DOHH2 (cell line): ENCODE results near the gene MRPL57.
"Not testable (repeated sequence)": the region's sequence is repeated elsewhere in the genome, so short reads cannot be mapped to it uniquely, and the experiment has no call there.

Experiments
- H3F3A ChIP-seq: fragments of 200-600 bp; sonication (generic), shearing (Covaris generic); 2 replicates; pipeline ENCODE4 v1.6.0; 2016; ENCODE audit warnings: antibody characterized with exemption, mild to moderate bottlenecking; ENCODE audit not compliant: control insufficient read depth, insufficient read depth
- H3K27ac ChIP-seq: fragments of 200-600 bp; sonication (generic); 2 replicates; pipeline ENCODE4 v1.5.1; 2014; ENCODE audit warnings: low read depth, mild to moderate bottlenecking, low read length, moderate library complexity
- H3K27me3 ChIP-seq: fragments of 200-600 bp; sonication (generic); 2 replicates; pipeline ENCODE4 v1.6.1; 2014; ENCODE audit warnings: mild to moderate bottlenecking, low read length, mixed read lengths; ENCODE audit not compliant: control insufficient read depth
- H3K36me3 ChIP-seq: fragments of 200-600 bp; sonication (generic); 2 replicates; pipeline ENCODE4 v1.6.1; 2014; ENCODE audit warnings: mild to moderate bottlenecking, low read length, moderate library complexity, mixed read lengths; ENCODE audit not compliant: control insufficient read depth
- H3K4me1 ChIP-seq: fragments of 200-600 bp; sonication (generic); 2 replicates; pipeline ENCODE4 v1.6.1; 2014; ENCODE audit warnings: mild to moderate bottlenecking, low read length, mixed read lengths; ENCODE audit not compliant: control insufficient read depth
- H3K4me2 ChIP-seq: fragments of 200-600 bp; sonication (generic); 2 replicates; pipeline ENCODE4 v1.6.0; 2014; ENCODE audit warnings: mild to moderate bottlenecking, low read length, moderate library complexity
- H3K4me3 ChIP-seq: fragments of 200-600 bp; sonication (generic); 2 replicates; pipeline ENCODE4 v1.5.1; 2014; ENCODE audit warnings: mild to moderate bottlenecking, low read length, mixed read lengths
- H3K79me2 ChIP-seq: fragments of 200-600 bp; sonication (generic); 2 replicates; pipeline ENCODE4 v1.6.1; 2014; ENCODE audit warnings: mild to moderate bottlenecking, low read length, mixed read lengths; ENCODE audit not compliant: control insufficient read depth
- H3K9me2 ChIP-seq: fragments of 200-600 bp; sonication (generic); replicated peaks from 2 replicates; pipeline ENCODE4 v1.6.1; 2014; ENCODE audit warnings: mild to moderate bottlenecking, low read length, mixed read lengths; ENCODE audit not compliant: control insufficient read depth
- H3K9me3 ChIP-seq: fragments of 200-600 bp; sonication (generic); 2 replicates; pipeline ENCODE4 v1.6.1; 2014; ENCODE audit warnings: antibody characterized with exemption, low read length, mixed read lengths; ENCODE audit not compliant: control insufficient read depth, insufficient read depth
- H4K20me1 ChIP-seq: fragments of 200-600 bp; sonication (generic); 2 replicates; pipeline ENCODE4 v1.6.0; 2014; ENCODE audit warnings: low read depth, mild to moderate bottlenecking, antibody characterized with exemption, low read length, moderate library complexity; ENCODE audit not compliant: control insufficient read depth, insufficient read depth
- EZH2phosphoT487 ChIP-seq: fragments of 200-600 bp; sonication (generic); IDR thresholded peaks from 2 replicates; pipeline ENCODE4 v1.6.1; 2017; ENCODE audit warnings: borderline replicate concordance, mild to moderate bottlenecking, antibody characterized with exemption, low read length, moderate library complexity, mixed read lengths
- TF ChIP-seq, protein P1 (sequence below): fragments of 200-600 bp; sonication (generic); IDR thresholded peaks from one replicate; pipeline ENCODE4 v1.5.1; 2014; ENCODE audit warnings: antibody characterized with exemption, mild to moderate bottlenecking, low read depth, low read length; ENCODE audit not compliant: poor library complexity, severe bottlenecking

Gene MRPL57

GRCh38 chr13:21212138-21212775 lies 35.8 kb downstream of the MRPL57 start:
- Histone ChIP-seq H3K27ac (no peak overlapping the region), H4K20me1 (no peaks in the 10 kb centered on the region), H3K36me3 (no peaks in the 10 kb centered on the region), H3K4me1 (no peaks in the 10 kb centered on the region), H3K4me3 (no peak overlapping the region), H3K27me3 (no peaks in the 10 kb centered on the region), H3K79me2 (no peaks in the 10 kb centered on the region), H3K9me3 (no peaks in the 10 kb centered on the region), H3K9me2 (no peaks in the 10 kb centered on the region), H3F3A (no peaks in the 10 kb centered on the region), H3K4me2 (no peak overlapping the region)
- TF ChIP-seq, protein P1, sequence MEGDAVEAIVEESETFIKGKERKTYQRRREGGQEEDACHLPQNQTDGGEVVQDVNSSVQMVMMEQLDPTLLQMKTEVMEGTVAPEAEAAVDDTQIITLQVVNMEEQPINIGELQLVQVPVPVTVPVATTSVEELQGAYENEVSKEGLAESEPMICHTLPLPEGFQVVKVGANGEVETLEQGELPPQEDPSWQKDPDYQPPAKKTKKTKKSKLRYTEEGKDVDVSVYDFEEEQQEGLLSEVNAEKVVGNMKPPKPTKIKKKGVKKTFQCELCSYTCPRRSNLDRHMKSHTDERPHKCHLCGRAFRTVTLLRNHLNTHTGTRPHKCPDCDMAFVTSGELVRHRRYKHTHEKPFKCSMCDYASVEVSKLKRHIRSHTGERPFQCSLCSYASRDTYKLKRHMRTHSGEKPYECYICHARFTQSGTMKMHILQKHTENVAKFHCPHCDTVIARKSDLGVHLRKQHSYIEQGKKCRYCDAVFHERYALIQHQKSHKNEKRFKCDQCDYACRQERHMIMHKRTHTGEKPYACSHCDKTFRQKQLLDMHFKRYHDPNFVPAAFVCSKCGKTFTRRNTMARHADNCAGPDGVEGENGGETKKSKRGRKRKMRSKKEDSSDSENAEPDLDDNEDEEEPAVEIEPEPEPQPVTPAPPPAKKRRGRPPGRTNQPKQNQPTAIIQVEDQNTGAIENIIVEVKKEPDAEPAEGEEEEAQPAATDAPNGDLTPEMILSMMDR: no peak
- TF ChIP-seq EZH2phosphoT487: no peak

- not testable (repeated sequence) for H3K9me2 ChIP-seq, H3K9me3 ChIP-seq, H3K27me3 ChIP-seq, H4K20me1 ChIP-seq, H3K27ac ChIP-seq, H3K4me1 ChIP-seq, H3F3A ChIP-seq, H3K4me2 ChIP-seq, H3K4me3 ChIP-seq, H3K36me3 ChIP-seq, H3K79me2 ChIP-seq
These were observed 39.0 kb downstream of the MRPL57 start for GRCh38 chr13:21215419-21215818.

- Histone ChIP-seq H3K36me3 (no peaks in the 10 kb centered on the region), H3K27me3 (no peaks in the 10 kb centered on the region), H3K4me2 (no peak overlapping the region), H3K27ac (no peak overlapping the region), H4K20me1 (no peaks in the 10 kb centered on the region), H3K4me1 (no peaks in the 10 kb centered on the region), H3F3A (no peaks in the 10 kb centered on the region), H3K4me3 (no peak overlapping the region), H3K9me3 (no peaks in the 10 kb centered on the region), H3K79me2 (no peaks in the 10 kb centered on the region), H3K9me2 (no peaks in the 10 kb centered on the region)
- TF ChIP-seq EZH2phosphoT487: no peak
- TF ChIP-seq, protein P1: no peak
These were observed 39.9 kb downstream of the MRPL57 start for GRCh38 chr13:21216332-21216731.

- TF ChIP-seq, protein P1: no peak
- no peak for TF ChIP-seq EZH2phosphoT487
- Histone ChIP-seq H3K27ac (no peak overlapping the region), H3K4me2 (no peak overlapping the region), H3K79me2 (no peaks in the 10 kb centered on the region), H3K36me3 (no peaks in the 10 kb centered on the region), H3K9me3 (no peaks in the 10 kb centered on the region), H3K9me2 (no peaks in the 10 kb centered on the region), H3K4me3 (no peak overlapping the region), H4K20me1 (no peaks in the 10 kb centered on the region), H3F3A (no peaks in the 10 kb centered on the region), H3K27me3 (no peaks in the 10 kb centered on the region; the same call in 1 of the 2 replicates), H3K4me1 (no peaks in the 10 kb centered on the region)
These were observed 42.0 kb downstream of the MRPL57 start for GRCh38 chr13:21218351-21219035.
